Measurements from ENCODE around the gene ALDH1B1.

DNA sequence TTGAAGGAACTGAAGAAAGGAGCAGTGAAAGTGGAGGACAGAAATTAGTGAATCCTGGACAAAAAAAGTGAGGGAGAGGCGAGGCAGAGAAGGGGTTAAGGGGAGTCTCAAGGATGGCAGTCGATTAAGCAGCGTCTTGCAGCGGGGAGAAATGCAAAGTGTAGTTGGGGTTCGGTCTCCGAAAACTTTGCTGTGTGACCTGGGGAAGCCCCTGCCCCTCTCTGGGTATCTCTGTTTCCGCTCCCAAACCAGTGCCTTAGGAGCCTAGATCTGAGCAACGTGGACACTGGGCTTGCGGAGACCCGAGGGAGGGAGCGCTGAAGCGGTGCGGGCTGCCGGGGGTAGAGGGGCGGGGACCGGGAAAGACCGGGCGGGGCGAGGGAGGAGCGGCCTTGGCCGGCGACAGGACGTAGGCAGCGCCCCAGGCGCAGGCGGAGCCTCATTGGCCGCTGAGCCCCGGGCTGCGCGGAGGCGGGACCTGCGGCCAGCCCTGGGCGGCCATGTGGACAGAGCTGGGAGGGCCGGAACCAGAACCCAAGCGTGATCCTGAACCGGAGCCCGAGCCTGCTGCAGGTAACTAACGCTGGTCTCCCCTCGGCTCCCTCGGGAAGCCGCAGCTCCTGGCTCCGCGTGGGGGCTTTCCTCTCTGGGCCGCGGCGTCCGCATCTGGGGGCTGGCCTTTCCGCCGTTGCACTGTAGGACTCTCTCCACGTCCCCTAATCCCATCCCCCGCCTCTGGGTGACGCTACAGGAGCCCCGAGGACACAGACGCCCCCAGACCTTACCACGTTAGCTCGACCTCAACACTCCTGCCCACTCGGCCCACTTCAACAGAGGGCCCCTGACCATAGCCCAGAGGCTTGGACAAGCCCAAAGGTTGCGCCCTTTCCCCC is at the start of gene ALDH1B1:
- TF ChIP-seq EZH2phosphoT487 (IDR thresholded peaks at IDR 0.05; ENCODE audit: insufficient read depth, low read depth) = no peak
- no peak for TF ChIP-seq EZH2 (IDR thresholded peaks at IDR 0.05; ENCODE audit: insufficient read depth, poor library complexity, severe bottlenecking)
